Skin epidermis (tissue), 12 donors: ENCODE data around the gene PCSK2.

Experiments
- H3K27ac ChIP-seq, 21 experiments: fragments of 200-600 bp; sonication (generic) in 11 of 21; one replicate each; pipeline ENCODE4 v1.5.0; 2020; ENCODE audit warnings: mild to moderate bottlenecking in 3 of 21, inconsistent platforms in 2 of 21, moderate library complexity in 2 of 21
- H3K4me3 ChIP-seq, 7 experiments: fragments of 200-600 bp; sonication (generic) in 2 of 7; one replicate each; pipeline ENCODE4 v1.5.0; 2020; ENCODE audit warnings: inconsistent platforms in 2 of 7, mild to moderate bottlenecking in 2 of 7, moderate library complexity in 1 of 7

The PCSK2 gene

DNA sequence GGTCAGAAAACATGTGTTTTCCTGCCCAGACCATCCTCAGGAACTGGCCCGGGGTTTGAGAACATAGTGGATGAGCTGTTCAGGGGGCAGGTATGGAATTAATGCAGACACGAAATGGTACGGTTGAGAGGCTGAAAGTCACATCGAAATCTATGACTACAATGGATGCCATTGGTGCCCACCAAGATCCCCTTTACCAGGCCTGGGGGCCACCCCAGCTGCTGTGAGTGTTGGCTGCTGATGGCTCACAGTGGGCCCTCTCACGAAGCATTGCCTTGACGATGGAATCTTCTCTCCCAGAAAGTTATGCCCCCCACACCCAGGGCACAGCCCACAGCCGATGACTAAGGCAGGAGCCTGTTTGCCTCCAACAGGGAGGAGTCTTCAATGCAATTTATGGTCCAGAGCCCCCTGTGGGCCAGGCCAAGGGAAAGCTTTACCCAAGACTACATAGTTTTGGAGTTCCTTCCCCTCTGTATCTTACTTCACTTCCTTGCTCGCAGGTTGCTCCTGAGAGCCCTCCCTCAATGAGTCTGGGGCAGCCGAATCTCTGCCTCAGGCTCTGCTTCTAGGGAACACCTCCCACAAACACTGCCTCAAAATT, 211.7 kb downstream of the PCSK2 start:
- Histone ChIP-seq H3K27ac (no peak overlapping the region), H3K4me3 (no peak overlapping the region)

- no peak overlapping the region for H3K4me3 ChIP-seq
- no peak overlapping the region for H3K27ac ChIP-seq
Measured at GRCh38 chr20:17439616-17440296, 212.9 kb downstream of the PCSK2 start.

DNA sequence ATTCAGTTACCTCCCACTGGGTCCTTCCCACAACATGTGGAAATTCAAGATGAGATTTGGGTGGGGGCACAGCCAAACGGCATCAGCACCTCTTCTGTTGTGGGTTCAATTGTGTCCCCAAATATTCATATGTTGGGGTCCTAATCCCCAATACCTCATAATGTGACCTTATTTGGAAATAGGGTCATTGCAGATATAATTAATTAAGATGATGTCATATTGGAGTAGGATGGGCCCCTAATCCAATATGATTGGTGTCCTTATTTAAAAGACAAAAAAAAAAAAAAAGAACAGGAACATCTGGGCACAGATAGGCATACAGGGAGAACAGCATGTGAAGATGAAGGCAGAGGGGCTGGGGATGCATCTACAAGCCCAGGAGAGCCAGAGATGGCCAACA, 214.9 kb downstream of the PCSK2 start:
- Histone ChIP-seq H3K27ac (no peak overlapping the region), H3K4me3 (no peak overlapping the region)

DNA sequence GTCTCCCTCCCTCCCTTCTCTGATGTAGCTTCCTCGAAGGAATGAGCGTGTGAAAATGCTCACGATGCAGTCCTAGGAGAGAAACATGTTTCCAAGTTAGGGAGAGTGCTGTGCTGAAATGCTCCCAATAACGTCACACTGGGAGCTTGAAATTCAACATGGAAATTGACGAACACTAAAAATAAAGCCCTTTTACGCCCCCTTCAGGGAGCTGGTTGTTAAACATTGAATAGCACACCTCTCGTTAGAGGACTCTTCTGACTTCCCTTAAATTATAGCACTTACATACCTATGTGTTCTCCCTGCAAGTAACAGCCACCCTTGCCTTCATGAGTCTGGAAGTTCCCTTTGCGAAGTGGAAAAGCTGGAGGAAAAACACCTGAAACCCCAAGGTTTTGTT, 215.7 kb downstream of the PCSK2 start:
- no peak overlapping the region for H3K4me3 ChIP-seq
- no peak overlapping the region for H3K27ac ChIP-seq

DNA sequence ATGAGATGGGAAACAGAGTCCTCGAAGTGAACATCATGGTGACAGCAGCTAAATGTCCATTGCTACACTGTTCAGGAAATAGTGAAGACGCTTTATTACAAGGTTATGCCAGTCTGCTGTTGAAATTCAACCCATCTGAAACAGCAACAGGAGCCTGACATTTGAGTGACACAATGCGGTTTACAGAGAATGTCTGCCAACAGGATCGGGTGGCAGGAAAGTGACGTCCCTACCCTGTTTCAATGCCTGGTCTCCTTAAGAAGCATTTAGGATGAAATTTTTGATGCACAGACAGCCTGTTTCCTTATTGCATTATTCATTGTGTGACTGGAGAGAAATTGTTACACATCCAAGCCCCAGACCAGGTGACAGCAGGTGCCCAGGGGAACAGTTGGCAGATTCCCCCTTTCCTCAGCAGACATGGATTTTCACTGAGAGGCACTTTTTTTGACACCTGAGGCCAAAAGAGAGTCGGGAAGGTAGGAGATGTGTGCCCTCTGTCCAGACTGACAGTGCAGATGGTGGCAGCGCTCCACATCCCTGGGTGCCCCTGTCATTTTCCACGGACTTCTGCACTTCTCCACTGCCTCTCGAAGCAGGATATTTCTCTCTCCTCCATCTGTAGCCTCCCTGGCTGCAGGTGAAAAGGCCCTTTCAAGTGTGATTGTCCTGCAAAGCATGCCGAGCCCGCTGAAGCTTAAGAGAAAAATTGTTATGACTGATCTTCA, 216.5 kb downstream of the PCSK2 start:
- Histone ChIP-seq H3K4me3 (no peak overlapping the region), H3K27ac (no peak overlapping the region)

DNA sequence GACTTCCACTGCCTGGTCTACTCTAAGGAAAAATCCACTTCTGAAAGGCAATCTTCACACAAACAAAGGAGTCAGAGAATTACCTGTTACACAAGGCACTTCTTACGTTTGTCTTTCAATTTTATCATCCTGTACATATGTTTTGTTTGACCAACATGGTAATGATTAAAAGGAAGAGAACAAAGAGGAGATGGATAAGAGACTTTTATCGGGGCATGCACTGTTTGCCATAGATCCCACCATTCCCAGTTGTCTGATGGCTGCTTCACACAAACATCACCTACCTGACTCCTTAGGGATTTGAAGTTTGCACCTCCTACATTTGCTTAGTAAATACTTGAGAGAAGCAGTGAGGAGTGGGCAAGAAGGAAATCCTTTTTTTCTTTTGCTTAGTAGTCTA, 217.3 kb downstream of the PCSK2 start:
- Histone ChIP-seq H3K4me3 (no peak overlapping the region), H3K27ac (no peak overlapping the region)

GRCh38 chr20:17445543-17445942, 218.7 kb downstream of the PCSK2 start:
- no peak overlapping the region for H3K4me3 ChIP-seq
- H3K27ac ChIP-seq, result no peak overlapping the region

DNA sequence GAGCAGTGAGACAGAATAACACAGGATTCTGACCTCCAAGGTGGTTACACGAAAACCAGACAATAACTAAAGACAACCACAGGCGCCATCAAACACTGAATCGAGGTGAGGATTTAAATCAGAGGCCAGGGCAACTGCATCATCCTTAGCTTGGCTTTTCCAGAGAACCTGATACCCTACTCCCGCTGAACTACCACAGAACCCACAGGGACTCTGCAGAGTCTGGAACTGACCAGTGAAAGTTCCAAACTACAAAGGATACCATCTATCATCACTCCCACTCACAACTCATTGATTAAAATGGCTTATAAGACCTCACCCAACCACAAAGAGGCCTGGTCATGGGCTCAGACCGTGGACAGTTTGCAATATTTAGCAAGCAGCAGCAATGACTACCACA, 219.3 kb downstream of the PCSK2 start:
- H3K27ac ChIP-seq, result no peak overlapping the region
- H3K4me3 ChIP-seq, result no peak overlapping the region

DNA sequence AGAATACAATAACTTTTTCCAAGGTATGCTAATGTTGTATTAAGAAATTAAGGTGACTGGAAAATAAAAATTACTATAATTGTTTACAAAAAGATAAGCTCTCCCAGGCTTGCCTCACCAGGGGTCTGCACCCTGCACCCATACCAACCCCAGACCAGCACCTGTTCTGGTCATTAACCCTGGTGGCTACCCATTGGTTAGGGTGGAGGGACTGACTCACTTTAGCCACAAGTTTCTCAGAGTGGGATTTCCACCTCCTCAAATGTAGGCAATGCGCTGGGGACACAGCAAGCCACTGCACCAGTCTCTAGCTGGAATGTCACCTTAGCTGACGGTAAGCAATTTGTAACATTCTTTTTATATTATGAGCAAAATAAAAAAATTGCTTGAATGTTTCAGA, 221.2 kb downstream of the PCSK2 start:
- Histone ChIP-seq H3K4me3 (no peak overlapping the region), H3K27ac (no peak overlapping the region)

- Histone ChIP-seq H3K4me3 (no peak overlapping the region), H3K27ac (no peak overlapping the region)
Measured at GRCh38 chr20:17449031-17449430, 222.2 kb downstream of the PCSK2 start.

GRCh38 chr20:17452441-17452840, 225.6 kb downstream of the PCSK2 start:
- H3K4me3 ChIP-seq, result no peak overlapping the region
- no peak overlapping the region for H3K27ac ChIP-seq

- Histone ChIP-seq H3K4me3 (no peak overlapping the region), H3K27ac (no peak overlapping the region)
Measured at GRCh38 chr20:17453592-17453991, 226.8 kb downstream of the PCSK2 start.

GRCh38 chr20:17456279-17456678, 229.4 kb downstream of the PCSK2 start:
- Histone ChIP-seq H3K27ac (no peak overlapping the region), H3K4me3 (no peak overlapping the region)

DNA sequence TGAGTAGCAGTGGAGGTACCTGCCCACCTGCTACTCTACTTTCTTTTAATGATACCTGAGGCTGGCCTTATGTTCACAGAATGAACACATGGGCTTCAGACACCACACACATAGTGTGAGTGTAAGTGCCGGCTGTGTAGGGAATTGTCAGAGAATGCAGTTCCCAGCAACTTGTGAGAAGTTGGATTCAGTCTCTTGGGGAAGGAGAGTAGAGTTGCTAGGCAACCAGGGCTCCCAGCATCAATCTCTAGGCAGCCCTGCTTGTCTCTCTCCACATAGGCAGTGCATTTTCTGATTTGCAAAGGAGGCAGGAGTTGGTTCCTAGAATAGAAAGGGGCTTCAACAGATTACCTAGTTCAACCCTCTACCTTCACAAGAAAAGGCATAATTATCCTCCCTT, 230.2 kb downstream of the PCSK2 start:
- Histone ChIP-seq H3K4me3 (no peak overlapping the region), H3K27ac (no peak overlapping the region)

DNA sequence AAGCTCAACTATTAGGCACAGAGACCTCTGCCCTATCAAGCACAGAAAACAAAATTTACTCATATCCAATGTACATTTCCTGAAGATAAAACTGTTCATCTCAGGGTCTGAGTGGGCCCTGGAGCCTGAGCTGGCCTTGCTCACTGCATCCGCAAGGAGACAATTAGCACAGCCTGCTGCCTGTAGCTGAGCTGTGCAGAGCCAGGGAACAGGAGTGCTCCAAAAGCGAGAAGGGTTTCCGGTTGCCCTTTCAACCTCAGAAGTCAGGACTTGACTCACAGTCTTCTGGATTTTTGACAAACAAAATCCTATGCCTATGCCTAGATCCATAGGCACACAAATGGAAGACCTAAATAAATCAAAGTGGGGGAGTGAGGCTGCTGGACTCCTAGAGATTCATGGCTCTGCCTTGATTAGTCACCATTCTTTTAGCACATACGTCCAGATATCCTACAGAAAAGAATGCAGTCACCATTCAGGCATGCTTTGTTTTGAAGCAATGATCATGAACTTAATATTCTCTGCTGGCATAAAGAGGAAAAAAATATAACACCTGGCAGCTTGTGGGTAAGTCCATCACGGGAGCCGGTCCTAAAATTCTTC, 230.8 kb downstream of the PCSK2 start:
- Histone ChIP-seq H3K27ac (no peak overlapping the region), H3K4me3 (no peak overlapping the region)

GRCh38 chr20:17460119-17460518, 233.3 kb downstream of the PCSK2 start:
- H3K27ac ChIP-seq, result no peak overlapping the region
- no peak overlapping the region for H3K4me3 ChIP-seq

- H3K27ac ChIP-seq, result no peak overlapping the region
- H3K4me3 ChIP-seq, result no peak overlapping the region
Measured at GRCh38 chr20:17461941-17462340, 235.1 kb downstream of the PCSK2 start.

GRCh38 chr20:17463711-17464110, 236.9 kb downstream of the PCSK2 start:
- H3K4me3 ChIP-seq, result no peak overlapping the region
- H3K27ac ChIP-seq, result no peak overlapping the region

DNA sequence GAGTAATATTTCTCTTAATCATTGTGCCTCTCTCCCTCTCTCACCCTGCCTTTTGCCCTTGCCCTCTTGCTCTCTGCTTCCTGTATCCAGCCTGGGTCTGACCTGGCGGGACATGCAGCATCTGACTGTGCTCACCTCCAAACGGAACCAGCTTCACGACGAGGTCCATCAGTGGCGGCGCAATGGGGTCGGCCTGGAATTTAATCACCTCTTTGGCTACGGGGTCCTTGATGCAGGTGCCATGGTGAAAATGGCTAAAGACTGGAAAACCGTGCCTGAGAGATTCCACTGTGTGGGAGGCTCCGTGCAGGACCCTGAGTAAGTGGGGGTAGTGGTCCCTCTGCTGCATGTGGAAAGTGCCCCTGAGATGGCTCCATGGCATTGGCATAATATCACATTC, 238.4 kb downstream of the PCSK2 start:
- Histone ChIP-seq H3K4me3 (no peak overlapping the region), H3K27ac (no peak overlapping the region)

- Histone ChIP-seq H3K27ac (no peak overlapping the region), H3K4me3 (no peak overlapping the region)
Measured at GRCh38 chr20:17466641-17467040, 239.8 kb downstream of the PCSK2 start.

DNA sequence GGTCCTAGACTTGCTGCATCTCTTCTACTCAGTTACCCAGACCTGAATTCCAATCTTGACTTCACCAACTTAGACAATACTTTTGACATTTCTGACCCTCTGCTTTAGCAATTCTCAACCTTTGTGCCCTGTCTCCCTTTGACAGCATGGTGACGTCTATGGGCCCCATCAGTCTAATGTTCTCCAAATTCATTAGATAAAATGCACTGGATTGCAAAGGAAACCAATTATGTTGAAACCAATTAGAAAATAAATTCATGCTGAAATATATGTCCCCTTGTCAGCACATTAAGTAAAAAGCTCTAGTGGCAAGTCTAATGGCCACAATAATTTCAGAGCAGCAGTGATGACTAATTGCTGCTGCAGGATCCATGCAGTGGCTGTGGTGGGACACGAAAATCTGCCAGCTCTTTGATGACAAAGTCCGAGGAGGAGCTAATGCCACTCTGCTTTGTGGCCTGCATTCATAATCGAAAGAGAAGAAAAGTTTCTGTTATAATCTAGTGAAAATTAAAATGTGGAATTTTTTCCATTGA, 240.3 kb downstream of the PCSK2 start:
- no peak overlapping the region for H3K27ac ChIP-seq
- no peak overlapping the region for H3K4me3 ChIP-seq
